Stimulated activated memory B cell treated with anti-CD40 and anti-IgM and Interleukin-4, amounts not matched to agents 10 μg/mL and 1 μg/mL and 100 μg/mL, for 72 hours (primary cell): ENCODE data around the gene PDCD4.
"Not testable (repeated sequence)": the region's sequence is repeated elsewhere in the genome, so short reads cannot be mapped to it uniquely, and the experiment has no call there.

Source experiments
- ATAC-seq: fragments of 150-1000 bp; cut with Tn5 transposase; 2 replicates; pipeline ENCODE4 v1.10.0; 2021
- H3K27ac Mint-ChIP-seq: one replicate; pipeline ENCODE4 v1.8.0; 2022; ENCODE audit warnings: mild to moderate bottlenecking, mixed read lengths
- H3K27me3 Mint-ChIP-seq: one replicate; pipeline ENCODE4 v1.8.0; 2022; ENCODE audit warnings: mixed read lengths
- H3K36me3 Mint-ChIP-seq: one replicate; pipeline ENCODE4 v1.8.0; 2022; ENCODE audit warnings: mixed read lengths
- H3K4me1 Mint-ChIP-seq: one replicate; pipeline ENCODE4 v1.8.0; 2022; ENCODE audit warnings: mixed read lengths
- H3K4me3 Mint-ChIP-seq: one replicate; pipeline ENCODE4 v1.8.0; 2022; ENCODE audit warnings: mild to moderate bottlenecking, moderate library complexity, mixed read lengths
- H3K9me3 Mint-ChIP-seq: one replicate; pipeline ENCODE4 v1.8.0; 2022; ENCODE audit warnings: mixed read lengths

Gene PDCD4

GRCh38 chr10:110912374-110912773 is 40.6 kb downstream of the PDCD4 start:
- no peaks in the 10 kb centered on the region for H3K27me3 Mint-ChIP-seq
- H3K36me3 Mint-ChIP-seq: peaks cover 9% of the 10 kb centered on the region
- H3K27ac Mint-ChIP-seq: no peak overlapping the region

DNA sequence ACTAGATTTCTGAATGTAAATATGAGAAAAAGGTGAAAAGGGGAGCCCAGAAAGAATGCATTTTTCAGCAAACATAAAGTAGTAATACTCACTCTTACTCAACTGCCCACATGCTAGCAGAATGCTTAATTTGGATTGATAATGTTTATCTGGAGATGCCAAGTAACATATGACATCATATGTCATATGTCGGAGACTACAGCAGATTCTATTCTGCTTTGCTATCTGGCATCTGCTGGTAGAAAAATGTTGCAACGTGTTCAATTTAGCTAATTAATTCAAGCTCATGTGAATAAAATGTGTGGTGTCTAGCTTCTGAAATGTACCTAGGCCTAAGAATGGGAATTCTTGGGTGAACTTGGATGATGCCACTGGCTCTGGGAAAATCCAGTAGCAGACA is 42.7 kb downstream of the PDCD4 start:
- H3K27me3 Mint-ChIP-seq: no peaks in the 10 kb centered on the region
- peaks cover 30% of the 10 kb centered on the region for H3K4me1 Mint-ChIP-seq
- H3K4me3 Mint-ChIP-seq: no peak overlapping the region
- no peak for ATAC-seq
- H3K27ac Mint-ChIP-seq: peak overlapping the region; percentile 27
- no peaks in the 10 kb centered on the region for H3K9me3 Mint-ChIP-seq
- peaks cover 9% of the 10 kb centered on the region for H3K36me3 Mint-ChIP-seq

More at GRCh38 chr10:110912374-110912773, 40.6 kb downstream of the PDCD4 start:
- Mint-ChIP-seq H3K4me1 (peaks cover 20% of the 10 kb centered on the region), H3K9me3 (no peaks in the 10 kb centered on the region), H3K4me3 (no peak overlapping the region)
- ATAC-seq: no peak

DNA sequence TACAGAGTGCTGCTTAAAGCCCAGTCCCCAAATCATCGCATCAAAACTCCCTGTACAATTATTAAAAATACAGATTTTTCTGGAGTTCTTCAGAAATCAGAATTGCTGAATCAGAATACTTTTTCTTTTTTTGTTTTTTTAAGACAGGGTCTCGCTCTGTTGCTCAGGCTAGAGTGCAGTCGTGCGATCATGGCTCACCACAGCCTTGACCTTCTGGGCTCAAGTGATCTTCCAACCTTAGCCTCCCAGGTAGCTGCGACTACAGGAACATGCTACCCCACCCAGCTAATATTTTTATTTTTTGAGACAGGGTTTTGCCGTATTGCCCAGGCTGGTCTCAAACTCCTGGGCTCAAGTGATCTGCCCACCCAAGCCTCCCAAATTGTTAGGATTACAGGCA is 43.3 kb downstream of the PDCD4 start:
- Mint-ChIP-seq H3K4me3 (no peak overlapping the region), H3K27ac (peak overlapping the region; percentile 72), H3K36me3 (peaks cover 9% of the 10 kb centered on the region), H3K9me3 (no peaks in the 10 kb centered on the region), H3K4me1 (peaks cover 29% of the 10 kb centered on the region), H3K27me3 (no peaks in the 10 kb centered on the region)
- no peak for ATAC-seq

GRCh38 chr10:110915600-110915999 is 43.9 kb downstream of the PDCD4 start:
- not testable (repeated sequence) for ATAC-seq, H3K27me3 Mint-ChIP-seq, H3K36me3 Mint-ChIP-seq, H3K9me3 Mint-ChIP-seq, H3K4me3 Mint-ChIP-seq
- H3K27ac Mint-ChIP-seq: peak overlapping the region; percentile 72
- peaks cover 24% of the 10 kb centered on the region for H3K4me1 Mint-ChIP-seq

DNA sequence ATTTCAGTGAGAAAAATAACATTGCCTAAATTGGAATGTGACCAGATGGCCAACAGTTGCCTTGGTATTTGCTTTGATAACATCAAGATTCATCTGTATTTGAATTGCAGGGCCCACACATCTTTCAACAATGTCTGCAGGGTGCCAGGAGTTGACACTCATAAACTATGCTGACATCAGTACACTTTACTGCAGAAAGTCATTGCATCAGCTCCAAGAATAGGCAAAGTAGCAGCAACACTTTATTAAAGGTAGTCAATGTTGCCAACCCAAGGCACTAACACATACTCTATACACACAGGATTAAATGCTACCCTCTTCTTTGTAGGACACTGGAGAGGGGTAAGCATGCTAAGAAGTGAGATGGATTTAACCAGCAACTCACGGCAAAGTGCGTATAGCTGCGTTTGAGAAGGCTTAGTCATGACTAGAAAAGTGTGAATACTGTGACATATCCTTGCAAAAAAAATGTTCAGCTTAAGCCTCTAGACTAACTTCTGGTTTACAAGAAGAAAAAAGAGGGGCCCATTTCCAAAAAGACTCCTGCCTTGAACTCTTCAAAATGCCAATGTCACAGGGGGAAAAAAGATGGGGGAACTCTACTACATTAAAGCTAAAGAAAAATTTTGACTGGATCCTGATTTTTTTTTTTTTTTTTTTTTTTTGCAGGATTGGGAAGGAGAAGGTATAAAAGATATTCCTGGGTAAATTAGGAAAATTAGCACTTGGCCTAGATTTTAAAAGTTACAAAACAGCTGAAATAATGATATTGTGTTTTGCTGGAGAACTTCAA is 45.0 kb downstream of the PDCD4 start:
- H3K4me3 Mint-ChIP-seq: no peak overlapping the region
- no peaks in the 10 kb centered on the region for H3K36me3 Mint-ChIP-seq
- no peaks in the 10 kb centered on the region for H3K27me3 Mint-ChIP-seq
- no peak overlapping the region for H3K27ac Mint-ChIP-seq
- H3K9me3 Mint-ChIP-seq: no peaks in the 10 kb centered on the region
- no peak for ATAC-seq
- peaks cover 24% of the 10 kb centered on the region for H3K4me1 Mint-ChIP-seq

DNA sequence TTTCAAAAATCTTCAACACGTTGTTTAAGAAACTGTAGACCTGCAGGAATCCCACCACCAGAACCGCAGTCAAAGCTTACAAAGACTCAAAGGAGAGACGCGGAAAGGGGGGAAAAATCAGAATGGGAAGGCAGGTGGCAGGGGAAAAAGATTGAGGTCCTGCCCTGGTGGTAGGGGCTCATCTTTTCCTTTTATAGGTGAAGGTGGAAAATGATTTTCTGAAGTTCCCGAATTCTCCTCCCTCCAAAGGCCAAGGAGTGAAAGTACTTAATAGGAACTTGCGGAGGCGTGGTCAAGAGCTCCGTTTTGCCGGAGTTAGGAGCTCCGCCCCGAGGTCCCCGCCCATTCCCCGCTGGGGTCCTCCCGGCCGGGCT is 46.5 kb downstream of the PDCD4 start:
- ATAC-seq: no peak
- H3K4me1 Mint-ChIP-seq: peaks cover 27% of the 10 kb centered on the region

DNA sequence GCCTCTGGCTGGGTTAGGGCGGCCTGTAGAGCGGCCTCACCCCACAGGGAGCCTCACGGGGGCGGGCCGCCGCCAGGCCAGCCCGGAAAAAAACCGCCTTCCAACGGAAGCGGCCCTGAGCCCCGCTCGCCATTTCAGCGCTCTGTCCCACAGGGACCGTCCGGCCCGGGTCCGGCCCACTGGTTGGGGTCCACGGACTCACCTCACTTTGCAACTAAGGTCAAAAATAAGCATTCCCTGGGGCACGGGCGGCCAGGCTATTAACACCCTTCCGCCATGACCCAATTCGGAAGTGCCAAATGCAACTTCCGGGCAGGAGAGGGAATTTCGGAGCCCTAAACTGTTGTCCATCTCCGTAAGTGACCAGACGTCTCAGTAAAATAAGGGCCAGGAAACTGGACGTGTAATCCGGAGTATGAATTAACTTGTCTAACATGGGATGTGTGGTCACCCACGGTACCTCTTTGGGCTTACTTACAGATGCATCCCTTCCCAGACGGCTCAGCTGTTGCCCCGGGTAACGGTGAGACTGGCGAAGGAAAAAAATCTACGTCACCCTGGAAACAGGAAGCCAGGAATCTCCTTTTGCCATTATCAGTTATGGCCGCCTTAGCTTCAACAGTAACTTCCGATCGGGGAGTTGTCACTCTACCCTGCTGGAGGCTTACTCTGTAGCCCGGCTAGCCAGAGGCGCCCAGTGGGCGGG is 47.1 kb downstream of the PDCD4 start, which contains the start of gene BBIP1:
Gene BBIP1, minus strand, starts transcription at position 538 of the 706 bp plus-strand sequence. CDS start 1,023 bp downstream, outside the sequence.
- peaks cover 30% of the 10 kb centered on the region for H3K4me1 Mint-ChIP-seq

More for the DNA sequence above, 46.5 kb downstream of the PDCD4 start:
- peak overlapping the region; percentile 92 for H3K27ac Mint-ChIP-seq
- H3K4me3 Mint-ChIP-seq: peak overlapping the region; percentile 100
- no peaks in the 10 kb centered on the region for H3K9me3 Mint-ChIP-seq
- no peaks in the 10 kb centered on the region for H3K36me3 Mint-ChIP-seq
- H3K27me3 Mint-ChIP-seq: no peaks in the 10 kb centered on the region

DNA sequence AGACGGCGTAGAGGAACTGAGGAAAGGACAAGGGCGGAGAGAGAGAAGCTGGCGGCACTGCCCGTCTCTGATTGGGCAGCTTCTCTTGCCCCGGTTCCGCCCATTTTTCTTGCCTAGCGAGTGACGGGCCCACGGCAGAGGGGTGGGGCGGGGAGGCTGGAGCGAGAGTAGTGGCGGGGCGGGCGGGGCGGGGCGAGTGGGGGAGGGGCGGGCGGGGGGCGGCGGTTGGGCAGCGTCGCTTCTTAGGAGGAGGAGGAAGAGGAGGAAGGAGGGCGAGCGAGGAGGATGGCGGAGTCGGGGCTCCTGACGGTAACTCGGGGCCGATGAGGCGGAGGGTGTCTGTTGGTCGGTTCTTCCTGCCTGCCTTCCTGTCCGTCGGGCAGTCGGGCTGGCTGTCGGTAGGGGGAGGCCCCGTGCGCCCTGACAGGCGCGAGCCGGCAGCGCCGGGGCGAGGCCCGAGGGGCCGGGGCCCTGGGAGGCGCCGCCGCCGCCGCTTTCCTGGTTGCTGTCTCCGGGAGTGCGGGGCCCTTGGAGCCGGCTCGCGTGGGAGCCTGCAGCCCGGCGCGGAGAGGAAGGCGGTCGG is 47.7 kb downstream of the PDCD4 start, which contains the start of gene SHOC2:
Gene SHOC2, plus strand, starts transcription at position 256 of the 583 bp plus-strand sequence. CDS start 44,755 bp downstream, outside the sequence.
- peak within 1 kb of the TSS; percentile 92 for H3K27ac Mint-ChIP-seq
- peak within 1 kb of the TSS; percentile 100 for H3K4me3 Mint-ChIP-seq
- peak; percentile 47 for ATAC-seq
- no peaks in the 10 kb centered on the region for H3K9me3 Mint-ChIP-seq
- peaks cover 5% of the 10 kb centered on the region for H3K36me3 Mint-ChIP-seq
- no peaks in the 10 kb centered on the region for H3K27me3 Mint-ChIP-seq
- peaks cover 37% of the 10 kb centered on the region for H3K4me1 Mint-ChIP-seq

More for the DNA sequence above, 47.1 kb downstream of the PDCD4 start, which contains the start of gene BBIP1:
- H3K36me3 Mint-ChIP-seq: no peaks in the 10 kb centered on the region
- ATAC-seq: peak; percentile 96
- peak within 1 kb of the TSS; percentile 100 for H3K4me3 Mint-ChIP-seq
- H3K27me3 Mint-ChIP-seq: no peaks in the 10 kb centered on the region
- no peaks in the 10 kb centered on the region for H3K9me3 Mint-ChIP-seq
- peak within 1 kb of the TSS; percentile 92 for H3K27ac Mint-ChIP-seq

GRCh38 chr10:110919971-110920881 is 48.5 kb downstream of the PDCD4 start:
- Mint-ChIP-seq H3K27me3 (no peaks in the 10 kb centered on the region), H3K9me3 (no peaks in the 10 kb centered on the region), H3K36me3 (peaks cover 5% of the 10 kb centered on the region), H3K4me1 (peaks cover 35% of the 10 kb centered on the region), H3K4me3 (peak overlapping the region; percentile 100), H3K27ac (peak overlapping the region; percentile 92)
- ATAC-seq: peak; percentile 53

DNA sequence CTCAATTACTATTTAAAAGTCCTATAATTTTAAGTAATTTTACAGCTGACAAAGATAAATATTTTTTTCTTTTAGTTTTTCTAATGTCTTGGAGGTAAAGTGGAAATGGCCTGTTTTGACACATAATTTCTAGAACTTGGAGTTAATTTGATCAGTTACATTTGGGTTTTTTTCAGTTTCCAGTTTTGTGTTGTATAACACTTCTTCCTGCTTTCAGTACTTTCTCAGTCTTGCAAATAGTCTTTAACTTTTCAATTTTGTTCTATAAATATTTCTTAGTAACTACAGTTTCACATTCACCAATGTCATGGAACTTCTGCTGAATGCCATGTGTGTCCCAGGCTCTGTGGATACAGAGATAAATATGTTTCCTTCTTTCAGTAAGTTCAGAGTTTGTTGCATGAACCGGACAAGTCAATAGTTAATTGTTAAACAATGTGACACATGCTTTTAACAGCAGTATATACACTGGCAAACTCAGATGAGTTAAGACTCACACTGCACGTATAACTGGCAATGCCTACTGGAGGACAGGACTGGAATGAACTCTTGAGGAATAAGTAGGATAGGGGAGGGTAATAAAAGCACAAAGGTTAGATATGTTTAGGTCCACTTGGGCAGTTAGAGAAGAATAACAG is 52.2 kb downstream of the PDCD4 start:
- Mint-ChIP-seq H3K27ac (peak overlapping the region; percentile 64), H3K27me3 (no peaks in the 10 kb centered on the region), H3K4me1 (peaks cover 32% of the 10 kb centered on the region), H3K4me3 (peak overlapping the region; percentile 67), H3K36me3 (peaks cover 5% of the 10 kb centered on the region), H3K9me3 (no peaks in the 10 kb centered on the region)
- no peak for ATAC-seq

DNA sequence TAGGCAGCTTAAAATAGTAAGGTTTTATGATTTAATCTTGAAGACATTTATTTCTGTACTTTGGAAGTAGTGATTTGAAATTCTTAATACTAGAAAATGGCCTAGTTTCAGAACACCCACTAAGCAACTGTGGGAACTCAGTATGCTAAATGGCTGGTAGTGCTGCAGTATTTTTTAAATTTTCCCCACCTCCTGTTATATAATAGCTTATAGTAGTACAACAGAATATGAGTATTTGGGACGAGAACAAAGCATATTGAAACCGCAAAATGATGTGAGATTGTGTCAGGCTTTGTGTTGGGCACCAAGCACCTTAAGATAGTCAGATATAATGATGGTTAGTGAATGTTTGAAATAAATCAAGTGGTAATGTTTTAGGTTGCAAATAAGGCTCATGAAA is 55.7 kb downstream of the PDCD4 start:
- no peak overlapping the region for H3K27ac Mint-ChIP-seq
- H3K36me3 Mint-ChIP-seq: peaks cover 5% of the 10 kb centered on the region
- no peaks in the 10 kb centered on the region for H3K27me3 Mint-ChIP-seq
- no peaks in the 10 kb centered on the region for H3K9me3 Mint-ChIP-seq
- H3K4me3 Mint-ChIP-seq: no peak overlapping the region
- peaks cover 32% of the 10 kb centered on the region for H3K4me1 Mint-ChIP-seq
- ATAC-seq: no peak

DNA sequence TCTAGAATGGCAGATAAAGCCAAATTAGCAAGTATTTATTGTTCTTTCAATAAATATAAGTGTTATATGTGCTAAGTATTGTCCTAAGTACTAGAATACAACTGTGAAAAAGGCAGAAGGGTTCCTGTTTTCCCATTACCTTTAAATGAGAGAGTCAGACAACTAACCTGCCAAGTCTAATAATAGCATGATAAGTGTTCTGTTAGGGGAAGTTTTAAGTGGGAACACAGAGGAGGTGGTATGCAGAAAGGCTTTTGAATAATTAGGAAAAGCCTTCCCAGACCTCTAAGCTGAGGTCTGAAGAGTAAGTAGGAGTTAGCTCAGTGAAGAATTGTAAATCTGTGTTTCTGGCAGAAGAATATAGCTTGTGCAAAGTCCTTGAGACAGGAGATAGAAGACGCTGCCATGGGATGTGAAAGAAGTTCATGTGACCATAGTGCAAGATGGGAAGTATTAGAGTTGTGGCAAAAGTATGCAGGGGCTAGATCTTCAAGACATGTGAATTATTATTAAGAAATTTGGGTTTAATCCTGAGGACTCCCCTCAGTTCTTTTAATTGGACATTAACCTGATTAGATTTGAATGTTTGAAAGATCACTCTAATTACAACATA is 60.1 kb downstream of the PDCD4 start:
- ATAC-seq: no peak

GRCh38 chr10:110932505-110933180 is 60.9 kb downstream of the PDCD4 start:
- peaks cover 20% of the 10 kb centered on the region for H3K36me3 Mint-ChIP-seq
- H3K9me3 Mint-ChIP-seq: no peaks in the 10 kb centered on the region
- no peak overlapping the region for H3K27ac Mint-ChIP-seq
- ATAC-seq: no peak
- H3K4me3 Mint-ChIP-seq: no peak overlapping the region
- no peaks in the 10 kb centered on the region for H3K27me3 Mint-ChIP-seq
- peaks cover 27% of the 10 kb centered on the region for H3K4me1 Mint-ChIP-seq

More for the DNA sequence above, 60.1 kb downstream of the PDCD4 start:
- Mint-ChIP-seq H3K27me3 (no peaks in the 10 kb centered on the region), H3K36me3 (peaks cover 13% of the 10 kb centered on the region), H3K27ac (no peak overlapping the region), H3K9me3 (no peaks in the 10 kb centered on the region), H3K4me1 (peaks cover 19% of the 10 kb centered on the region), H3K4me3 (no peak overlapping the region)
